Measurements from ENCODE around the gene ERAL1. TPM values are rescaled to one million over a fixed set of nuclear protein-coding genes. Genes with fewer than 3 reads are reported as not detected.
A peak's percentile ranks its signal among the peaks of the same experiment; 100 is the strongest.

ERAL1 gene
- total and polyA plus RNA-seq, 2 of the 13 experiments (the other 11 are each of a cell fraction or from before 2014, with no cell fraction given) = 46.9 to 72.2 TPM

- peak; percentile 89 for TF ChIP-seq ZNF574 (CRISPR knock-in tag; IDR thresholded peaks at IDR 0.05)
- TF ChIP-seq ZNF292 (CRISPR knock-in tag; IDR thresholded peaks at IDR 0.05; ENCODE audit: borderline replicate concordance, low read depth) = no peak
- TF ChIP-seq, protein P1, sequence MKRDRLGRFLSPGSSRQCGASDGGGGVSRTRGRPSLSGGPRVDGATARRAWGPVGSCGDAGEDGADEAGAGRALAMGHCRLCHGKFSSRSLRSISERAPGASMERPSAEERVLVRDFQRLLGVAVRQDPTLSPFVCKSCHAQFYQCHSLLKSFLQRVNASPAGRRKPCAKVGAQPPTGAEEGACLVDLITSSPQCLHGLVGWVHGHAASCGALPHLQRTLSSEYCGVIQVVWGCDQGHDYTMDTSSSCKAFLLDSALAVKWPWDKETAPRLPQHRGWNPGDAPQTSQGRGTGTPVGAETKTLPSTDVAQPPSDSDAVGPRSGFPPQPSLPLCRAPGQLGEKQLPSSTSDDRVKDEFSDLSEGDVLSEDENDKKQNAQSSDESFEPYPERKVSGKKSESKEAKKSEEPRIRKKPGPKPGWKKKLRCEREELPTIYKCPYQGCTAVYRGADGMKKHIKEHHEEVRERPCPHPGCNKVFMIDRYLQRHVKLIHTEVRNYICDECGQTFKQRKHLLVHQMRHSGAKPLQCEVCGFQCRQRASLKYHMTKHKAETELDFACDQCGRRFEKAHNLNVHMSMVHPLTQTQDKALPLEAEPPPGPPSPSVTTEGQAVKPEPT (CRISPR knock-in tag; IDR thresholded peaks at IDR 0.05; ENCODE audit: low read depth) = peak; percentile 88
- TF ChIP-seq PITX1 (CRISPR knock-in tag; IDR thresholded peaks at IDR 0.05) = peak; percentile 46; the same call in 1 of the 2 replicates
- peak; percentile 96 for TF ChIP-seq SAP130 (CRISPR knock-in tag; IDR thresholded peaks at IDR 0.05; ENCODE audit: low read depth)
- TF ChIP-seq, protein P2, sequence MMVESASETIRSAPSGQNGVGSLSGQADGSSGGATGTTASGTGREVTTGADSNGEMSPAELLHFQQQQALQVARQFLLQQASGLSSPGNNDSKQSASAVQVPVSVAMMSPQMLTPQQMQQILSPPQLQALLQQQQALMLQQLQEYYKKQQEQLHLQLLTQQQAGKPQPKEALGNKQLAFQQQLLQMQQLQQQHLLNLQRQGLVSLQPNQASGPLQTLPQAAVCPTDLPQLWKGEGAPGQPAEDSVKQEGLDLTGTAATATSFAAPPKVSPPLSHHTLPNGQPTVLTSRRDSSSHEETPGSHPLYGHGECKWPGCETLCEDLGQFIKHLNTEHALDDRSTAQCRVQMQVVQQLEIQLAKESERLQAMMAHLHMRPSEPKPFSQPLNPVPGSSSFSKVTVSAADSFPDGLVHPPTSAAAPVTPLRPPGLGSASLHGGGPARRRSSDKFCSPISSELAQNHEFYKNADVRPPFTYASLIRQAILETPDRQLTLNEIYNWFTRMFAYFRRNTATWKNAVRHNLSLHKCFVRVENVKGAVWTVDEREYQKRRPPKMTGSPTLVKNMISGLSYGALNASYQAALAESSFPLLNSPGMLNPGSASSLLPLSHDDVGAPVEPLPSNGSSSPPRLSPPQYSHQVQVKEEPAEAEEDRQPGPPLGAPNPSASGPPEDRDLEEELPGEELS (CRISPR knock-in tag; IDR thresholded peaks at IDR 0.05) = 0 out of 2 replicates have a peak, but pooled peaks have one; percentile 48
- peak; percentile 86 for TF ChIP-seq ZNF205 (CRISPR knock-in tag; IDR thresholded peaks at IDR 0.05)
- peak; percentile 83 for TF ChIP-seq MIXL1 (CRISPR knock-in tag; IDR thresholded peaks at IDR 0.05)
- TF ChIP-seq PAX8 (CRISPR knock-in tag; IDR thresholded peaks at IDR 0.05; ENCODE audit: borderline replicate concordance) = peak; percentile 86; the same call in 1 of the 2 replicates
- no peak for TF ChIP-seq SP140L (CRISPR knock-in tag; IDR thresholded peaks at IDR 0.05; ENCODE audit: borderline replicate concordance)
- peak; percentile 39; the same call in 1 of the 2 replicates for TF ChIP-seq NR1H2 (CRISPR knock-in tag; IDR thresholded peaks at IDR 0.05; ENCODE audit: borderline replicate concordance, low read depth)
- TF ChIP-seq, protein P3, sequence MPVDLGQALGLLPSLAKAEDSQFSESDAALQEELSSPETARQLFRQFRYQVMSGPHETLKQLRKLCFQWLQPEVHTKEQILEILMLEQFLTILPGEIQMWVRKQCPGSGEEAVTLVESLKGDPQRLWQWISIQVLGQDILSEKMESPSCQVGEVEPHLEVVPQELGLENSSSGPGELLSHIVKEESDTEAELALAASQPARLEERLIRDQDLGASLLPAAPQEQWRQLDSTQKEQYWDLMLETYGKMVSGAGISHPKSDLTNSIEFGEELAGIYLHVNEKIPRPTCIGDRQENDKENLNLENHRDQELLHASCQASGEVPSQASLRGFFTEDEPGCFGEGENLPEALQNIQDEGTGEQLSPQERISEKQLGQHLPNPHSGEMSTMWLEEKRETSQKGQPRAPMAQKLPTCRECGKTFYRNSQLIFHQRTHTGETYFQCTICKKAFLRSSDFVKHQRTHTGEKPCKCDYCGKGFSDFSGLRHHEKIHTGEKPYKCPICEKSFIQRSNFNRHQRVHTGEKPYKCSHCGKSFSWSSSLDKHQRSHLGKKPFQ (CRISPR knock-in tag; IDR thresholded peaks at IDR 0.05; ENCODE audit: insufficient replicate concordance) = peak; percentile 83
- TF ChIP-seq ZNF101 (CRISPR knock-in tag; IDR thresholded peaks at IDR 0.05; ENCODE audit: borderline replicate concordance, low read depth) = no peak
- TF ChIP-seq ZBTB7A (CRISPR knock-in tag; IDR thresholded peaks at IDR 0.05) = peak; percentile 84; the same call in 1 of the 2 replicates
- 0 out of 2 replicates have a peak, but pooled peaks have one; percentile 54 for TF ChIP-seq ZNF792 (CRISPR knock-in tag; IDR thresholded peaks at IDR 0.05)
- peak; percentile 75; the same call in 1 of the 2 replicates for TF ChIP-seq ZFP82 (CRISPR knock-in tag; IDR thresholded peaks at IDR 0.05; ENCODE audit: borderline replicate concordance)
- no peak for TF ChIP-seq FOXK2 (IDR thresholded peaks at IDR 0.05)
- no peak for TF ChIP-seq NFIB (CRISPR knock-in tag; IDR thresholded peaks at IDR 0.05; ENCODE audit: borderline replicate concordance)
- TF ChIP-seq YEATS4 (CRISPR knock-in tag; IDR thresholded peaks at IDR 0.05; ENCODE audit: borderline replicate concordance) = peak; percentile 88; the same call in 1 of the 2 replicates
- no peak for TF ChIP-seq ZNF326 (CRISPR knock-in tag; IDR thresholded peaks at IDR 0.05; ENCODE audit: borderline replicate concordance)
- TF ChIP-seq, protein P4, sequence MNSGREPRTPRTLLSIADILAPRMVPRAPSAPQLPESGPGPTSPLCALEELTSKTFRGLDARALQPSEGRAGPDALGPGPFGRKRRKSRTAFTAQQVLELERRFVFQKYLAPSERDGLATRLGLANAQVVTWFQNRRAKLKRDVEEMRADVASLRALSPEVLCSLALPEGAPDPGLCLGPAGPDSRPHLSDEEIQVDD (CRISPR knock-in tag; IDR thresholded peaks at IDR 0.05; ENCODE audit: borderline replicate concordance) = no peak
Measured at GRCh38 chr17:28902819-28903545, 48.2 kb downstream of the ERAL1 start, which contains the start of gene DHRS13 (continued).

All from HepG2 (cell line).